ENCODE measurements around the gene ATP5MC3. TPM values are rescaled to one million over a fixed set of nuclear protein-coding genes. Genes with fewer than 3 reads are reported as not detected.

Gene ATP5MC3
- total and polyA plus RNA-seq, 5 experiments from 2014 or later, result 77.6 to 420 (median 363) TPM

DNA sequence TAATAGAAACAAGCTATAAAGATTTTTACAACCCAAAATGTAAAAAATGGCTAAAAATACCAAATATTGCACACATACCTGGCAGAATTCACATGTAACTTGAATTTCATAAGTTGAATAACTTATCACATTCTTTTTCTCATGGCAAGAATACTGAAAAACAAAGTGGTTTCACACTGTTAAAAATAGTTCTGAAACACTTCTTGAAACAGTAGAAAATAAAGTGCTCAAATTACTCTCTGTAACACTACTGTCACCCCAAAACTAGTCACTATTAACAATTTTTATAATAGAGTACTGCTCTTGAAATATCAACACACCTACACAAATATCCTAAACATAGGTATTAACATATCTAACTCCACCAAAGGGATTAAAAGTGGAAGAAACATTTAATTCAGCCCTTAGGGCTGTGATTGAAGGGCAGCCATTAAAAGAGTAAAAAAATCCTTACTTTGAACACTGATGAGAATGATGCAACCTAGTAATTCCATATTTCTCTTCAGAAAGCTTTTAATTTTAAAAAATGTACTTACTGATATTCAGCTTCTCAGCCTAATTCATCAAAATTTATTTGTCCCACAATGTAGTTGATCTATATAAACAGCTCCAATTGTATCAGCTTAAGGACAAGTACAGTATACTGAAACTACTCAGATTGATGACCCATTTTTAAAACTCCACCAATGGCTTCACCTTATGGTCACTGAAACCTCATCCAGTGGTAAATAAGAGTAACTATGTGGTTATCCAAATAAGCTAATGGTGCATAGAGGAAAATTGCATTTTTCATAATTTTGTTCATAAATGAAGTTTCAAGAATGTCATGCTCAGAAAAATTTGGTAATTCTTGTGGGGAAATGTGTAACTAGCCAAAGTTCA is 44.9 kb downstream of the ATP5MC3 start:
- DNase-seq (no peak), ATAC-seq (no peak)
- POLR2A ChIA-PET, result no interaction called here
- Mint-ChIP-seq H3K4me1 (peaks cover 9 to 35% (median 30%) of the 10 kb centered on the region in 4 donors), H3K36me3 (peaks cover 11 to 85% (median 18%) of the 10 kb centered on the region in 3 donors), H3K27me3 (no peaks in the 10 kb centered on the region), H3K4me3 (no peak overlapping the region), H3K9me3 (no peaks in the 10 kb centered on the region), H3K27ac (peak overlapping the region in 2 of 10 donors; percentile 24 to 30)

DNA sequence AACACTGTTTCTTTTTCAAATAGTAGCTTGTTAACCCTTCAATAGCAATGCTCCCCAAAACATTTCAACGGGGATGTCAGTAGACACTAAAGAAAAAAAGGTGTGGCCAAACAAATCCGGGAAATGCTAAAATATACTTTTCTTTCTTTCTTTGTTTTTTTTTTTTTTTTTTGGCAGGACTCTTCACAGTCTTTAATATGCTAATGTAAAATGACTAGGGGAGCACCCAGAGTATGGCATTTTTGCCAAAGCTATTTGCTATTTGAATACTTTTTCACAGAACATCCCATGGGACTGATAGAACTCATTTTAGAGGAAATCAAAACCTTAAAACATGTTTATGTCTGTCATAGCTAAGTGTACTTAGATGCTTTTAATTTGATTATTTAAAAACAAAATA is 45.6 kb downstream of the ATP5MC3 start:
- Mint-ChIP-seq H3K27ac (no peak overlapping the region), H3K9me3 (no peaks in the 10 kb centered on the region), H3K4me3 (no peak overlapping the region), H3K36me3 (peaks cover 11 to 82% (median 18%) of the 10 kb centered on the region in 3 donors), H3K27me3 (no peaks in the 10 kb centered on the region), H3K4me1 (peaks cover 9 to 29% (median 28%) of the 10 kb centered on the region in 4 donors)
- POLR2A ChIA-PET, result no interaction called here
- ATAC-seq (no peak), DNase-seq (no peak)

DNA sequence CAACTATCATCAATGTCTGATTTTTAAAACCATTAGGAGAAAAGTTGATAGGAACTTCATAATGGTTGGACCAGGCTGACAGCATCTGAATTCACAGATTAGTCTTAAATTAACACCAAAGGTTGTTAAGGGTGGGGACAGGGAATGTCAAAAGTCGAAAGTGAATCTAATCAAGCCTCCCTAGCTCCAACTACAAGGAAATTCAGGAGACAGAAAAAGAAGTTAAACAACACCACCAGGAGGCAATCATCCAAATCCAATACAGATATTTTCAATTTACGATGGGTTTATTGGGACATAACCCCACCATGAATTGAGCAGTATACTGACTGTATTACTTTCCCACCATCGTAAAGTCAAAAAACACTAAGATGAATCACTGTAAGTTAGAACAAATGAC is 46.3 kb downstream of the ATP5MC3 start:
- no peaks in the 10 kb centered on the region for H3K27me3 Mint-ChIP-seq
- no peak for DNase-seq
- no peak for ATAC-seq
- H3K4me1 Mint-ChIP-seq, result peaks cover 8 to 29% (median 26%) of the 10 kb centered on the region in 4 donors
- H3K9me3 Mint-ChIP-seq, result no peaks in the 10 kb centered on the region
- POLR2A ChIA-PET, result no interaction called here
- no peak overlapping the region for H3K4me3 Mint-ChIP-seq
- peaks cover 11 to 84% (median 20%) of the 10 kb centered on the region in 3 donors for H3K36me3 Mint-ChIP-seq
- H3K27ac Mint-ChIP-seq, result peak overlapping the region in 2 of 10 donors; percentile 28 to 52

DNA sequence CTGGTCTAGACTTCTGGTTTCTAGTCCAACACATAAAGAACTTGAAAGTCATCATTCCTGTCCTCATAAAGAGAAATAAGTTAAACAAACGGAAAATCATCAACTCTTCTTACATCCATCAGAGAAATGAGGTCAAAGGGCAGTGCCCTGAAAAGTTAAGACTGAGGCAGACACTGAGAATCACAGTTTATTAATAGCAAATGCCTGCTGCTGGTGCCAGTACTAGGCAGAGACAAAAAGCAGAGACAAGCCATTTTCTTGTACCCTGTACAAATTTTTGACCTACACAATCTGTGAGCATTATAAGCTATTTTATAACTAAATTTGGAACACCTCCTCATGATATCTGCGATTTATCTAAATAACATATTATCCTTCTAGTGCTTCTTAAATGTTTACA is 50.3 kb downstream of the ATP5MC3 start:
- H3K36me3 Mint-ChIP-seq, result peaks cover 6 to 84% (median 33%) of the 10 kb centered on the region in 3 donors
- H3K27me3 Mint-ChIP-seq, result no peaks in the 10 kb centered on the region
- no peaks in the 10 kb centered on the region for H3K9me3 Mint-ChIP-seq
- POLR2A ChIA-PET, result interaction anchor here (1.0 kb wide), 1 partner anchor 36 kb away, joined by 3 read pairs; no protein-coding TSS in a partner anchor
- no peak overlapping the region for H3K4me3 Mint-ChIP-seq
- DNase-seq, result no peak
- no peak for ATAC-seq
- peaks cover 4 to 11% (median 8%) of the 10 kb centered on the region in 4 donors for H3K4me1 Mint-ChIP-seq
- H3K27ac Mint-ChIP-seq, result no peak overlapping the region

DNA sequence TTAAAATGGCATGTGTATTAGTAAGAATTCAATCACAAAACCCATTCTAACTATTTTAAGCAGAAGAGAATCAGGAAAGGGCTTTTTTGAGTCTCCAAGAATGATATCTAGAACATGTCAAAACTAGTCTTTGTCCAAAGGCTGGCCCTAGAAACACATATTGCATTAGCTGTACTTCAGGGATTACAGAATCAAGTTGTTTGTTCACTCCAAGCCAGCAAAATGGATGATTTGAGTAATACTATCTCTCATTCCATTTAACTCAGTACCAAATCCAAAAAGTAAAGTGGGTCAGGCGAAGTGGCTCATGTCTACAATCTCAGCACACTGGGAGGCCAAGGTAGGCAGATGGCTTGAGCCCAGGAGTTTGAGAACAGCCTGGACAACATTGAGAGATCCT is 54.8 kb downstream of the ATP5MC3 start:
- no peak overlapping the region for H3K27ac Mint-ChIP-seq
- POLR2A ChIA-PET, result no interaction called here
- H3K9me3 Mint-ChIP-seq, result no peaks in the 10 kb centered on the region
- DNase-seq (no peak), ATAC-seq (no peak)
- H3K4me1 Mint-ChIP-seq, result peaks cover 4 to 17% (median 8%) of the 10 kb centered on the region in 4 donors
- no peak overlapping the region for H3K4me3 Mint-ChIP-seq
- no peaks in the 10 kb centered on the region for H3K27me3 Mint-ChIP-seq
- H3K36me3 Mint-ChIP-seq, result peaks cover 0 to 60% (median 26%) of the 10 kb centered on the region in 3 donors

Small RNA genes within 50 kb of the gene (microRNA-seq; reads per million reads assigned to microRNA genes)
- gene MIR933 (ENCODE audit: borderline microRNAs expressed), result not detected

Other genes starting within 250 kb of the ATP5MC3 start
- 1 to 10 TPM; 1.8 to 1.9 TPM for gene CHN1, start 176.3 kb downstream of the ATP5MC3 start, total RNA-seq
- 1 to 10 TPM in 1 of 3 donors, under 1 TPM in 2; 0.58 to 2.2 (median 0.74) TPM for gene CHN1, start 176.3 kb downstream of the ATP5MC3 start, polyA plus RNA-seq
- gene ATF2, start 13.5 kb downstream of the ATP5MC3 start, total RNA-seq, result 10 to 100 TPM; 58.2 to 62.8 TPM
- gene ATF2, start 13.5 kb downstream of the ATP5MC3 start, polyA plus RNA-seq, result 10 to 100 TPM; 19.5 to 36.5 (median 27.6) TPM